NT2/D1 (cell line): ENCODE measurements around the gene EFHD1.
"Not testable (repeated sequence)": the region's sequence is repeated elsewhere in the genome, so short reads cannot be mapped to it uniquely, and the experiment has no call there.

Experiments used
- DNase-seq: peaks from one replicate; pipeline ENCODE4 v3.0.0-alpha.2; 2011; ENCODE audit warnings: low read depth, low spot score
- H3K27me3 ChIP-seq: 2 replicates; pipeline ENCODE4 v1.6.0; 2011; ENCODE audit warnings: mild to moderate bottlenecking; ENCODE audit not compliant: insufficient read length, insufficient read depth
- H3K36me3 ChIP-seq: 2 replicates; pipeline ENCODE4 v1.6.1; 2011; ENCODE audit warnings: mild to moderate bottlenecking, low read length, mixed read lengths; ENCODE audit not compliant: insufficient read depth, insufficient read length
- H3K4me1 ChIP-seq: 2 replicates; pipeline ENCODE4 v1.5.1; 2011; ENCODE audit not compliant: insufficient read depth, insufficient read length
- H3K4me3 ChIP-seq: 2 replicates; pipeline ENCODE4 v1.5.1; 2011; ENCODE audit warnings: low read depth; ENCODE audit not compliant: insufficient read length
- H3K9ac ChIP-seq: 2 replicates; pipeline ENCODE4 v1.6.0; 2011; ENCODE audit warnings: low read depth; ENCODE audit not compliant: insufficient read length
- H3K9me3 ChIP-seq: 2 replicates; pipeline ENCODE4 v1.5.1; 2011; ENCODE audit warnings: mild to moderate bottlenecking, low read length; ENCODE audit not compliant: insufficient read depth
- SUZ12 ChIP-seq: IDR thresholded peaks from 2 replicates; pipeline ENCODE4 v1.6.1; 2011; ENCODE audit not compliant: insufficient read length, insufficient read depth; ENCODE audit errors: extremely low read depth
- YY1 ChIP-seq: IDR thresholded peaks from 2 replicates; pipeline ENCODE4 v1.6.1; 2011; ENCODE audit not compliant: insufficient read length, insufficient read depth
- ZNF274 ChIP-seq: IDR thresholded peaks from 2 replicates; pipeline ENCODE4 v1.6.1; 2011; ENCODE audit warnings: mild to moderate bottlenecking, low read depth, low read length

Gene EFHD1

DNA sequence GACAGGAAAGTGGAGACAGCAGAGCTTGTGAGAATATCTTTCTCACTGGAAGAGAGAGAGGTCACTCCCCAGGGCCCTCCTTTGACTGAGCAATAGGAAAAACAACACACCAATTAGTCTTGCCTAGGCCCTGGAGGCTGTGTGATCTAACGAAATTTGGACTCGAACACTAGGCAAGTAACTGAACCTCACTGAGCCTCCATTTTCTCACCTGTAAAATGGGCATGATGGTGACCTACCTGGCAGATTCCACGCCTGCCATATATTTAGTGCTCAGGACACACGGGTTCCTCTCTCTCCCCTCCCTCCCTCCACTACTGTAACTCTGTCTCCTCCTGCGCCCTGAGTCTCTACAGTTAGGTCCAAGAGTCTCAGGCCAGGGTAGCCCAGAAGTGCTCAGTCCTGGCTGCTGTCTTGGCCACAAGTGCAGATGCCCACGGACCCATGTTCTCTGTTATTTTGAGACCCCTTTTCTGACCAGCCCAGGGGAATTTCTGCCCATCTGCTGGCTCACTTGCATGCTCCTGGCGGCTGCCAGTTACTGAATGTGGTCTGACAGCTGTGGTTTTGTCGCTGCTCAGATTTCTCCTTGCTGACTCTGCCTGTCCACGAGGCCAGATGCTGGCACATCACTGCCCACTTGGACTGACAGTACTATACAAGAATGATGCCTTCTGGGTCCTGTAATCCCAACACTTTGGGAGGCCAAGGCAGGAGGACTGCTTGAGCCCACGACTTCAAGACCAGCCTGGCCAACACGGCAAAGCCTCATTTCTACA, 54.2 kb downstream of the EFHD1 start:
- Histone ChIP-seq H3K27me3 (no peaks in the 10 kb centered on the region), H3K9ac (no peak overlapping the region), H3K9me3 (no peaks in the 10 kb centered on the region), H3K36me3 (no peaks in the 10 kb centered on the region), H3K4me3 (no peak overlapping the region), H3K4me1 (no peaks in the 10 kb centered on the region)
- no peak for DNase-seq
- TF ChIP-seq SUZ12 (no peak), ZNF274 (no peak), YY1 (no peak)

- H3K4me1 ChIP-seq: no peaks in the 10 kb centered on the region
- TF ChIP-seq SUZ12 (no peak), YY1 (no peak), ZNF274 (no peak)
- no peak for DNase-seq
- H3K27me3 ChIP-seq: no peaks in the 10 kb centered on the region
- H3K9ac ChIP-seq: no peak overlapping the region
- no peaks in the 10 kb centered on the region for H3K36me3 ChIP-seq
- H3K4me3 ChIP-seq: no peak overlapping the region
- no peaks in the 10 kb centered on the region for H3K9me3 ChIP-seq
Observed at GRCh38 chr2:232688201-232688600, 54.8 kb downstream of the EFHD1 start.

DNA sequence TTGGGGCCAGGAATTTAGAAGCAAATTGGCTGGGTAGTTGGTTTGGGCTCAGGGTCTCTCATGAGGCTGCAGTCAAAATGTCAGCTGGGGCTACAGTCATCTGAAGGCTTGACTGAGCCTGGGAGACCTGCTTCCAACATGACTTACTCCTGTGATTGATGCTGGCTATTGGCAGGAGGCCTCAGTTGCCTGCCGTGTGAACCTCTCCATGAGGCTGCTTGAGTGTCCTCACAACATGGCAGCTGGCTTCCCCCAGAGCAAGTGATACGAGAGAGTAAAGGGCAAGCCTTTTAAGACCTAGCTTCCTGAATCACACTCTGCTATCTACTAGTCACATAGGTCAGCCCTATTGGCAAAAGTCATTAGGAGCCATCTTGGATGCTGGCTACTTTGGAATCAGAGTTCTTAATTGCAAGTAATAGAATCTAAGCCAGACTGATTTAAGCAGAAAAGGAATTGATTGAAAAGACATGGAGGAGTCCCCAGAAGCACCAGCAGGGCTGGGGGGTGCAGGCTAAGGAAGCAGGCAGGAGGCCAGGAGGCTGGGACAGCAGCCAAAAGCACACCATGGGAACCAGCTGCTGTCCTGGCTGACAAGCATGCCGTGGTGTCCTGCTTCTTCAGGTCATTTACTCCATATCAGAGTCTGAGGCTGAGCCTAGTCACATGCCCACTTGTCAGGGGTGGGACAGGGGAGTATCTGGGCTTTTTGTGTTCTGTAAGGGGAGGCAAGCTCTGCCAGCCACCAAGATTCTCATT, 55.9 kb downstream of the EFHD1 start:
- no peak for DNase-seq
- no peaks in the 10 kb centered on the region for H3K27me3 ChIP-seq
- H3K4me1 ChIP-seq: no peaks in the 10 kb centered on the region
- no peak overlapping the region for H3K4me3 ChIP-seq
- no peaks in the 10 kb centered on the region for H3K9me3 ChIP-seq
- H3K9ac ChIP-seq: no peak overlapping the region
- TF ChIP-seq YY1: no peak
- H3K36me3 ChIP-seq: no peaks in the 10 kb centered on the region

DNA sequence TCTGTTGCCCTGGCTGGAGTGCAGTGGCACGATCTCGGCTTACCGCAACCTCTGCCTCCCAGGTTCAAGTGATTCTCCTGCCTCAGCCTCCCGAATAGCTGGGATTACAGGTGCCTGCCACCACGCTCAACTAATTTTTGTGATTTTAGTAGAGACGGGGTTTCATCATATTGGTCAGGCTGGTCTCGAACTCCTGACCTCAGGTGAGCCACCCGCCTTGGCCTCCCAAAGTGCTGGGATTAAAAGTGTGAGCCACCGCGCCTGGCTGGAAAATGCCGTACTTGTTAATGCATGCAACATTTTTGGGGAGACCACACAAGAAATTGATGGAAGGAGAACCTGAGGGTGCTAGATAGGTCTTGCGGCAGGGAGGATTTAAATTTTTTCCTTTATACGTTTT, 57.7 kb downstream of the EFHD1 start:
- H3K27me3 ChIP-seq, DNase-seq, H3K9ac ChIP-seq, H3K9me3 ChIP-seq, H3K4me3 ChIP-seq, H3K4me1 ChIP-seq, H3K36me3 ChIP-seq: not testable (repeated sequence)

- TF ChIP-seq YY1 (no peak), ZNF274 (no peak), SUZ12 (no peak)
- no peak overlapping the region for H3K4me3 ChIP-seq
- H3K9ac ChIP-seq: no peak overlapping the region
- no peaks in the 10 kb centered on the region for H3K4me1 ChIP-seq
- DNase-seq: no peak
- no peaks in the 10 kb centered on the region for H3K36me3 ChIP-seq
- H3K9me3 ChIP-seq: no peaks in the 10 kb centered on the region
- no peaks in the 10 kb centered on the region for H3K27me3 ChIP-seq
Observed at GRCh38 chr2:232693344-232693743, 59.9 kb downstream of the EFHD1 start.

- Histone ChIP-seq H3K9ac (peak overlapping the region; percentile 73), H3K4me3 (no peak overlapping the region), H3K9me3 (no peaks in the 10 kb centered on the region), H3K4me1 (no peaks in the 10 kb centered on the region), H3K36me3 (peaks cover 21% of the 10 kb centered on the region), H3K27me3 (no peaks in the 10 kb centered on the region)
- TF ChIP-seq SUZ12: no peak
- no peak for TF ChIP-seq YY1
- DNase-seq: no peak
Observed at GRCh38 chr2:232696609-232697058, 63.2 kb downstream of the EFHD1 start.

GRCh38 chr2:232697059-232697806, 63.8 kb downstream of the EFHD1 start, which contains the start of gene GIGYF2:
Gene GIGYF2 (plus strand): TSS chr2:232697331. CDS start chr2:232735198, 37,867 bp downstream.
- H3K27me3 ChIP-seq: no peaks in the 10 kb centered on the region
- H3K36me3 ChIP-seq: peaks cover 24% of the 10 kb centered on the region
- peak; percentile 87 for TF ChIP-seq YY1
- no peak for TF ChIP-seq ZNF274
- TF ChIP-seq SUZ12: no peak
- peak; percentile 97 for DNase-seq
- H3K4me3 ChIP-seq: peak within 1 kb of the TSS; percentile 99
- peak within 1 kb of the TSS; percentile 100 for H3K9ac ChIP-seq
- no peaks in the 10 kb centered on the region for H3K9me3 ChIP-seq
- no peaks in the 10 kb centered on the region for H3K4me1 ChIP-seq
